ENCODE results near the gene MBOAT1. TPM values are rescaled to one million over a fixed set of nuclear protein-coding genes. Genes with fewer than 3 reads are reported as not detected.

MBOAT1 gene
- total and polyA plus RNA-seq, 8 donors = 14.8 to 22.2 (median 19.0) TPM

- H3K4me3 ChIP-seq = no peak overlapping the region
- no peak overlapping the region for H3K27ac ChIP-seq
- H3K27me3 ChIP-seq = no peaks in the 10 kb centered on the region
- H3K36me3 ChIP-seq = no peaks in the 10 kb centered on the region
- intact Hi-C loops (cut with DNase I) = no loop called here
- DNase-seq = no peak
- no peak for ATAC-seq
- no peaks in the 10 kb centered on the region for H3K4me1 ChIP-seq
- no peaks in the 10 kb centered on the region for H3K9me3 ChIP-seq
- no peak for TF ChIP-seq CTCF (IDR thresholded peaks at IDR 0.05)
Observed at GRCh38 chr6:20058912-20059311, 153.4 kb downstream of the MBOAT1 start.

GRCh38 chr6:20058121-20058905 lies 154.0 kb downstream of the MBOAT1 start:
- intact Hi-C loops (cut with DNase I) = no loop called here
- H3K4me1 ChIP-seq = no peaks in the 10 kb centered on the region
- no peak for ATAC-seq
- H3K27me3 ChIP-seq = no peaks in the 10 kb centered on the region
- no peak overlapping the region for H3K27ac ChIP-seq
- DNase-seq = no peak
- H3K36me3 ChIP-seq = no peaks in the 10 kb centered on the region
- no peak for TF ChIP-seq CTCF (IDR thresholded peaks at IDR 0.05)
- no peaks in the 10 kb centered on the region for H3K9me3 ChIP-seq
- H3K4me3 ChIP-seq = no peak overlapping the region

GRCh38 chr6:20056350-20056992 lies 155.8 kb downstream of the MBOAT1 start:
- Histone ChIP-seq H3K27me3 (no peaks in the 10 kb centered on the region), H3K27ac (no peak overlapping the region), H3K36me3 (no peaks in the 10 kb centered on the region), H3K4me3 (no peak overlapping the region), H3K4me1 (no peaks in the 10 kb centered on the region), H3K9me3 (no peaks in the 10 kb centered on the region)
- TF ChIP-seq CTCF (IDR thresholded peaks at IDR 0.05) = peak in 1 of 2 donors; percentile 40
- intact Hi-C loops (cut with DNase I) = no loop called here
- DNase-seq (peak in 2 of 4 donors; percentile 46 to 57), ATAC-seq (peak; percentile 56)

GRCh38 chr6:20055916-20056315 lies 156.4 kb downstream of the MBOAT1 start:
- Histone ChIP-seq H3K27me3 (no peaks in the 10 kb centered on the region), H3K4me3 (no peak overlapping the region), H3K4me1 (no peaks in the 10 kb centered on the region), H3K27ac (no peak overlapping the region), H3K36me3 (no peaks in the 10 kb centered on the region), H3K9me3 (no peaks in the 10 kb centered on the region)
- DNase-seq = no peak
- ATAC-seq = no peak
- intact Hi-C loops (cut with DNase I) = no loop called here
- no peak for TF ChIP-seq CTCF (IDR thresholded peaks at IDR 0.05)

Other genes with a start within 250 kb of the MBOAT1 start
- gene E2F3, start 189.4 kb upstream of the MBOAT1 start, total RNA-seq = 10 to 100 TPM; 11.4 to 18.6 TPM
- gene E2F3, start 189.4 kb upstream of the MBOAT1 start, polyA plus RNA-seq (ENCODE audit: insufficient read length in 6 of 6) = 10 to 100 TPM; 13.2 to 15.6 (median 15.1) TPM

All from left lung (tissue), 10 donors.